ENCODE data around the gene SLC1A4. TPM values are rescaled to one million over a fixed set of nuclear protein-coding genes. Genes with fewer than 3 reads are reported as not detected.

Gene SLC1A4
- total RNA-seq, 1 donor from 2014 or later = 19.5 TPM

DNA sequence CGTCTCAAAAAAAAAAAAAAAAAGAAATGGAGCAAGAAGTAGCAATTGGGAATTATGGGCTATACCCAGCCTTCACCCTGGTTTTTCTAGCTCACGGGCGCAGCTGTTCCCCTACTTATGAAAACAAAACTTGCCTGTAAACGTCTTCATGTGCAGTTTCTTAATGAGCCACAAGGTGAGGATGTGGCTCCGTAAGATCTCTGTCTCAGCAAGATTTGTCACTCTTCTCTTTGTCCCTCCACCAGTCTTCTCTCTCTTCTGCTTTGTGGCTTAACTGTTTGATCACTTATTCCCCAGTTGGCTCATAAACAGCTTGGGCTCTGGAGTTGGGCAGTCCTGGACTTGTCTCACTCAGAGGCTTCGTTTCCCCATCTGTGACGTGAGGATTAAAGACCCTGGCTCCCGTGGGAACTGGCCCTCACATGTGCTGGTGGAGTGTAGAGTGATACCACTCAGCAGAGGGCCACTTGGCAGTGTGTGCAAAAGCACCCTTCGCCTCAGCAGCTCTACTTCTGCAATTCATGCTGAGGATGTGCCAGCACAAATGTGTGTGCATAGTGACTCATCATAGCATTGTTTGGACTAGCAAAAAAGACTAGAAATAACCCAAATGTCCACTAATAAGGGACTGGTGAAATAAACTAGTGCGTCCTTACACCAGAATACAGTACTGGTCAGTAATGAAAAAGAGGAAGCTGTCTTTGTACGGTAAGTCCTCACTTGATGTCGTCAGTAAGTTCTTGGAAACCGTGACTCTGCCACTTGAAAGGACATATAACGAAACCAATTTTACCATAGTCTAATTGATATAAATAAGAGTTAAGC, 75.7 kb downstream of the SLC1A4 start:
- Histone ChIP-seq H3K4me3 (peak overlapping the region; percentile 18 to 33), H3K4me1 (peaks cover 7 to 56% of the 10 kb centered on the region in 2 donors), H3K9me3 (no peaks in the 10 kb centered on the region), H3K27ac (peak overlapping the region; percentile 55 to 56), H3K27me3 (no peaks in the 10 kb centered on the region), H3K36me3 (no peaks in the 10 kb centered on the region)
- intact Hi-C loops (cut with DNase I) = loop anchor here (2.0 to 5.0 kb wide), 4 partner anchors 66 to 162 kb away; partner anchors contain the start of genes ACTR2 and RAB1A
- TF ChIP-seq CTCF (IDR thresholded peaks at IDR 0.05) = peak; percentile 71 to 72 (median 72)
- DNase-seq (ENCODE audit: low spot score in 2 of 2) = peak; percentile 66 to 92

- H3K9me3 ChIP-seq = no peaks in the 10 kb centered on the region
These were observed 78.8 kb downstream of the SLC1A4 start for GRCh38 chr2:65067806-65068553.

DNA sequence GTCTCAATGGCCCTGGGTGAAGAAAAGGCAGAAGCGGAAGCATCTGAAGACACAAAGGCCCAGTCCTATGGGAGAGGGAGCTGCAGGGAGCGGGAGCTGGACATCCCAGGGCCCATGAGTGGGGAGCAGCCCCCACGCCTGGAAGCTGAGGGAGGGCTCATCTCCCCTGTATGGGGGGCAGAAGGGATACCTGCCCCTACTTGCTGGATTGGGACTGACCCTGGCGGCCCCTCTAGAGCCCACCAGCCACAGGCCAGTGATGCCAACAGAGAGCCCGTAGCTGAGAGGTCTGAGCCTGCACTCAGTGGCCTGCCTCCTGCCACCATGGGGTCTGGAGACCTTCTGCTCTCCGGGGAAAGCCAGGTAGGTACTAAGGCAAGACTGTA, 80.2 kb downstream of the SLC1A4 start:
- Histone ChIP-seq H3K36me3 (peaks cover 33 to 36% of the 10 kb centered on the region in 2 donors), H3K27ac (peak overlapping the region; percentile 62 to 67), H3K4me3 (no peak overlapping the region), H3K27me3 (no peaks in the 10 kb centered on the region), H3K9me3 (no peaks in the 10 kb centered on the region), H3K4me1 (peaks cover 7 to 40% of the 10 kb centered on the region in 2 donors)
- no peak for TF ChIP-seq CTCF (IDR thresholded peaks at IDR 0.05)
- no peak for DNase-seq (ENCODE audit: low spot score in 2 of 2)
- intact Hi-C loops (cut with DNase I) = no loop called here

More at GRCh38 chr2:65067806-65068553, 78.8 kb downstream of the SLC1A4 start:
- TF ChIP-seq CTCF (IDR thresholded peaks at IDR 0.05) = no peak
- Histone ChIP-seq H3K4me1 (peaks cover 7 to 52% of the 10 kb centered on the region in 2 donors), H3K36me3 (peaks cover 20 to 23% of the 10 kb centered on the region in 2 donors), H3K27ac (peak overlapping the region; percentile 62 to 67), H3K4me3 (no peak overlapping the region), H3K27me3 (no peaks in the 10 kb centered on the region)
- intact Hi-C loops (cut with DNase I) = no loop called here
- no peak for DNase-seq (ENCODE audit: low spot score in 2 of 2)

GRCh38 chr2:65070172-65070830, 81.1 kb downstream of the SLC1A4 start:
- Histone ChIP-seq H3K4me1 (peaks cover 3 to 37% of the 10 kb centered on the region in 2 donors), H3K27ac (peak overlapping the region; percentile 62 to 67), H3K36me3 (peaks cover 33 to 36% of the 10 kb centered on the region in 2 donors), H3K9me3 (no peaks in the 10 kb centered on the region), H3K4me3 (no peak overlapping the region), H3K27me3 (no peaks in the 10 kb centered on the region)
- intact Hi-C loops (cut with DNase I) = no loop called here
- DNase-seq (ENCODE audit: low spot score in 2 of 2) = no peak
- peak in 1 of 3 experiments; percentile 19 for TF ChIP-seq CTCF (IDR thresholded peaks at IDR 0.05)

DNA sequence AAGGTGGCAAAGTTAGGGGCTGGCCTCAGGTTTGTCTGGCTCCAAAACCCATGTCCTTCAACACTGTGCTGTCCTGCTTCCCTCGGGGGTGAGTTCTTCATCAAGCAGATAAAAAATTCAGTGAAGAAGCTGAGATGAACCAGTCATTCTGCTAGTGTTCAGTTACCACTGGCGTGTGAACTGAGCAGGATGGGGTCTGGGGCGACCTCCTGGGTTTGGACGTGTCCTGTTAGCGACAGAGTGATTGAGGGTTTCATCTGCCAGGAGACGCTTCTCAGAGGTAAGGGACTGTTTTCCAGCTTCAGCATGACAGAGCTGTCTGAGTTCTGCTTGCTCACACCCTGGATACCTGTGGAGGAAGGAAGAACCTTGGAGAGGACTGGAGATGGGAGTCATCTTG, 81.7 kb downstream of the SLC1A4 start:
- TF ChIP-seq CTCF (IDR thresholded peaks at IDR 0.05) = no peak
- no peak for DNase-seq (ENCODE audit: low spot score in 2 of 2)
- H3K4me1 ChIP-seq = peaks cover 3 to 35% of the 10 kb centered on the region in 2 donors
- H3K27me3 ChIP-seq = no peaks in the 10 kb centered on the region
- intact Hi-C loops (cut with DNase I) = no loop called here
- H3K36me3 ChIP-seq = peaks cover 33 to 36% of the 10 kb centered on the region in 2 donors
- no peak overlapping the region for H3K4me3 ChIP-seq
- peak overlapping the region in 1 of 2 donors; percentile 67 for H3K27ac ChIP-seq
- no peaks in the 10 kb centered on the region for H3K9me3 ChIP-seq
